Spleen (tissue), 11 donors: ENCODE data around the gene SHLD1. TPM values are rescaled to one million over a fixed set of nuclear protein-coding genes. Genes with fewer than 3 reads are reported as not detected.

ENCODE experiments used
- DNase-seq: peaks from one replicate; pipeline ENCODE4 v3.0.0-alpha.2; 2020
- H3K27ac ChIP-seq, 8 donors: fragments of 200-600 bp; sonication (generic) in 7 of 8; 1 replicate in 4 of 8; 2 replicates in 4 of 8; pipeline versions ENCODE4 v1.5.0 to v1.8.0; 2016 to 2021; ENCODE audit warnings: inconsistent platforms in 4 of 8, mild to moderate bottlenecking in 4 of 8, moderate library complexity in 1 of 8
- H3K27me3 ChIP-seq, 7 donors: fragments of 200-600 bp; sonication (generic) in 6 of 7; replicated peaks in 1 of 7; 1 replicate in 4 of 7; 2 replicates in 3 of 7; pipeline versions ENCODE4 v1.5.0 to v1.8.0; 2016 to 2021; ENCODE audit warnings: inconsistent platforms in 3 of 7, mild to moderate bottlenecking in 1 of 7
- H3K36me3 ChIP-seq, 6 donors: fragments of 200-600 bp; sonication (generic) in 5 of 6; 1 replicate in 4 of 6; 2 replicates in 2 of 6; pipeline versions ENCODE4 v1.5.0 to v1.8.0; 2016 to 2021; ENCODE audit warnings: inconsistent platforms in 2 of 6
- H3K4me1 ChIP-seq, 6 donors: fragments of 200-600 bp; sonication (generic) in 5 of 6; 1 replicate in 3 of 6; 2 replicates in 3 of 6; pipeline versions ENCODE4 v1.5.0 to v1.8.0; 2016 to 2021; ENCODE audit warnings: inconsistent platforms in 3 of 6
- H3K4me3 ChIP-seq, 8 donors: fragments of 200-600 bp; sonication (generic) in 7 of 8; 1 replicate in 4 of 8; 2 replicates in 4 of 8; pipeline versions ENCODE4 v1.5.0 to v1.8.0; 2016 to 2021; ENCODE audit warnings: inconsistent platforms in 4 of 8, mild to moderate bottlenecking in 4 of 8, moderate library complexity in 2 of 8
- H3K9me3 ChIP-seq, 8 donors: fragments of 200-600 bp; sonication (generic) in 7 of 8; 1 replicate in 4 of 8; 2 replicates in 4 of 8; pipeline versions ENCODE4 v1.5.0 to v1.8.0; 2016 to 2021; ENCODE audit warnings: inconsistent platforms in 4 of 8
- POLR2A ChIP-seq, 3 donors: fragments of 450-650 bp; IDR thresholded peaks; one replicate each; pipeline ENCODE4 v1.5.1; 2017; ENCODE audit warnings: antibody characterized with exemption in 3 of 3, mild to moderate bottlenecking in 1 of 3
- POLR2AphosphoS5 ChIP-seq, 3 donors: sonication (generic); formaldehyde crosslinking; IDR thresholded peaks; one replicate each; pipeline ENCODE4 v1.5.1; 2017; ENCODE audit warnings: antibody characterized with exemption in 3 of 3
- WGBS, 5 donors: extraction: QIAGEN DNeasy Blood & Tissue Kit in 3 of 5; methylation state at CpG; one replicate each; pipeline versions ENCODE4 v1.1.5 to v1.1.7; 2013 to 2018; 5-methylcytosine and 5-hydroxymethylcytosine counted together
- intact Hi-C: fragments of 100-400 bp; cut with DNase I; formaldehyde crosslinking; loops from one replicate; pipeline ENCODE4 v1.15.0; 2023; ENCODE audit warnings: low total_unique reads
- polyA plus RNA-seq, 3 donors: library from polyadenylated mRNA; stranded (reverse); fragments of 200-250 nt; gene quantifications; one replicate each; pipeline ENCODE4 v1.2.1, GENCODE V29; 2013
- small RNA-seq, 4 donors: library from RNA; depleted of rRNA; stranded (forward); fragments of <200 nt; gene quantifications; one replicate each; pipeline ENCODE3, GENCODE V24; 2016
- total RNA-seq, 7 donors: library from RNA; depleted of rRNA in 3 of 7; stranded (reverse); fragments of >200 nt in 3 of 7; fragmentation: NEBNext Ultra II Directional in 4 of 7; extraction: Animal tissue kit (Norgen Biotek cat#: 25700) in 4 of 7; gene quantifications; one replicate each; pipeline versions ENCODE4 v1.1.0 to v1.2.1, GENCODE V29; 2016 to 2021
- TF ChIP-seq, protein P1 (sequence below), 11 experiments: fragments of 200-600 bp in 7 of 11; fragments of 450-650 bp in 4 of 11; sonication (generic) in 4 of 11; IDR thresholded peaks in 8 of 11; conservative IDR thresholded peaks in 3 of 11; 1 replicate in 7 of 11; 2 replicates in 4 of 11; pipeline versions ENCODE4 v1.4.0 to v1.8.0; 2016 to 2021; ENCODE audit warnings: antibody characterized with exemption in 11 of 11, inconsistent platforms in 4 of 11, mild to moderate bottlenecking in 1 of 11
- donor health status: healthy with polysubstance abuse.
- donor health status: DM: no; HTN: no; CAD: no; lungs with moderate emphysema.
- donor health status: DM: no; HTN: no; CAD: no.
- donor health status: Bipolar disorder and iron deficiency.
- donor health status: healthy.
- donor health status: DM: no; HTN: no; CAD: no.
- donor health status: DM: yes; HTN: yes; CAD: no.

Gene SHLD1
- total and polyA plus RNA-seq, 10 donors, result 8.1 to 18.6 (median 12.4) TPM

GRCh38 chr20:5913166-5913565 lies 163.0 kb downstream of the SHLD1 start:
- Histone ChIP-seq H3K4me3 (no peak overlapping the region), H3K4me1 (peaks cover 8 to 12% (median 10%) of the 10 kb centered on the region in 6 donors), H3K36me3 (no peaks in the 10 kb centered on the region), H3K27ac (no peak overlapping the region), H3K27me3 (peaks cover 0 to 60% (median 25%) of the 10 kb centered on the region in 7 donors), H3K9me3 (no peaks in the 10 kb centered on the region)
- TF ChIP-seq, protein P1, sequence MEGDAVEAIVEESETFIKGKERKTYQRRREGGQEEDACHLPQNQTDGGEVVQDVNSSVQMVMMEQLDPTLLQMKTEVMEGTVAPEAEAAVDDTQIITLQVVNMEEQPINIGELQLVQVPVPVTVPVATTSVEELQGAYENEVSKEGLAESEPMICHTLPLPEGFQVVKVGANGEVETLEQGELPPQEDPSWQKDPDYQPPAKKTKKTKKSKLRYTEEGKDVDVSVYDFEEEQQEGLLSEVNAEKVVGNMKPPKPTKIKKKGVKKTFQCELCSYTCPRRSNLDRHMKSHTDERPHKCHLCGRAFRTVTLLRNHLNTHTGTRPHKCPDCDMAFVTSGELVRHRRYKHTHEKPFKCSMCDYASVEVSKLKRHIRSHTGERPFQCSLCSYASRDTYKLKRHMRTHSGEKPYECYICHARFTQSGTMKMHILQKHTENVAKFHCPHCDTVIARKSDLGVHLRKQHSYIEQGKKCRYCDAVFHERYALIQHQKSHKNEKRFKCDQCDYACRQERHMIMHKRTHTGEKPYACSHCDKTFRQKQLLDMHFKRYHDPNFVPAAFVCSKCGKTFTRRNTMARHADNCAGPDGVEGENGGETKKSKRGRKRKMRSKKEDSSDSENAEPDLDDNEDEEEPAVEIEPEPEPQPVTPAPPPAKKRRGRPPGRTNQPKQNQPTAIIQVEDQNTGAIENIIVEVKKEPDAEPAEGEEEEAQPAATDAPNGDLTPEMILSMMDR (IDR thresholded peaks at IDR 0.05 in 8 of 11, conservative IDR thresholded peaks at IDR 0.05 in 3 of 11), result no peak
- TF ChIP-seq POLR2AphosphoS5 (IDR thresholded peaks at IDR 0.05) (no peak), POLR2A (IDR thresholded peaks at IDR 0.05) (no peak)
- no peak for DNase-seq
- WGBS, 5 donors, result 60 to 96% (median 77%) methylated on average over 2 of the region's 2 CpGs
- intact Hi-C loops, result no loop called here

Small RNA genes lying within 50 kb of the gene (small RNA-seq; reads per million reads assigned to genes)
- 0 reads per million in 4 donors for gene RNU1-55P

Other genes with a start within 250 kb of the SHLD1 start
- 100 to 1,000 TPM in 1 of 7 donors, 10 to 100 TPM in 6; 49.6 to 129 (median 85.3) TPM for gene GPCPD1, start 139.4 kb upstream of the SHLD1 start, total RNA-seq
- 10 to 100 TPM; 31.3 to 47.2 (median 33.9) TPM for gene GPCPD1, start 139.4 kb upstream of the SHLD1 start, polyA plus RNA-seq
- under 1 TPM in 2 of 7 donors, not detected in 5; 0.13 to 0.19 TPM for gene CHGB, start 161.1 kb downstream of the SHLD1 start, total RNA-seq
- under 1 TPM; 0.03 to 0.09 (median 0.07) TPM for gene CHGB, start 161.1 kb downstream of the SHLD1 start, polyA plus RNA-seq
- 10 to 100 TPM in 6 of 7 donors, 1 to 10 TPM in 1; 8.5 to 15.2 (median 11.4) TPM for gene TRMT6, start 200.1 kb downstream of the SHLD1 start, total RNA-seq
- 10 to 100 TPM; 10.2 to 12.7 (median 10.4) TPM for gene TRMT6, start 200.1 kb downstream of the SHLD1 start, polyA plus RNA-seq
- gene MCM8, start 200.3 kb downstream of the SHLD1 start, total RNA-seq, result 1 to 10 TPM; 5.4 to 7.9 (median 6.2) TPM
- gene MCM8, start 200.3 kb downstream of the SHLD1 start, polyA plus RNA-seq, result 1 to 10 TPM; 1.7 to 3.1 (median 3.1) TPM